Measurements from ENCODE around the gene RELCH.

The RELCH gene

GRCh38 chr18:62175521-62175920 lies 11.5 kb upstream of the RELCH start:
- no peak overlapping the region for H3K27ac ChIP-seq
- TF ChIP-seq CTCF (conservative IDR thresholded peaks at IDR 0.05) (no peak), ZFX (IDR thresholded peaks at IDR 0.05) (no peak)

GRCh38 chr18:62177271-62177670 lies 9.8 kb upstream of the RELCH start:
- TF ChIP-seq CTCF (conservative IDR thresholded peaks at IDR 0.05) (no peak), ZFX (IDR thresholded peaks at IDR 0.05) (no peak)
- H3K27ac ChIP-seq = no peak overlapping the region

GRCh38 chr18:62179213-62179612 lies 7.8 kb upstream of the RELCH start:
- TF ChIP-seq ZFX (IDR thresholded peaks at IDR 0.05) (no peak), CTCF (conservative IDR thresholded peaks at IDR 0.05) (no peak)
- no peak overlapping the region for H3K27ac ChIP-seq

DNA sequence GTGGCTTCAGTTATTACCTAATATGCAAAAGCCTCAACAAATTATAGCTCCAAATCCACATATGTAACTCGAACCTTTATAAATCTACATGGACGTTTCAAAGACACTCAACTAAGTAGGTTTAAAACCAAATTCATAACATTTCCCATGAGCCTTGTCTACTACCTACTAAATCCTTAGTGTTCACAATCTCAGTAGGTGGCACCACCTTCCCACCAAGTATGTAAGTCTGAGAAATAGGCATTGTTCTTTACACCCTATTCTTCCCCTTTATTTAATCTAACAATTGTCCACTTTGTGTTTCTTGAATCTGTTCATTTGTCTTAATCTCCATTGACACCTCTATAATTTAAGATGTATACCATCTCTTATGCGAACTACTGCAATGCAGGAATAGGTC lies 4.8 kb upstream of the RELCH start:
- TF ChIP-seq CTCF (conservative IDR thresholded peaks at IDR 0.05) = no peak
- no peak for TF ChIP-seq ZFX (IDR thresholded peaks at IDR 0.05)
- no peak overlapping the region for H3K27ac ChIP-seq

DNA sequence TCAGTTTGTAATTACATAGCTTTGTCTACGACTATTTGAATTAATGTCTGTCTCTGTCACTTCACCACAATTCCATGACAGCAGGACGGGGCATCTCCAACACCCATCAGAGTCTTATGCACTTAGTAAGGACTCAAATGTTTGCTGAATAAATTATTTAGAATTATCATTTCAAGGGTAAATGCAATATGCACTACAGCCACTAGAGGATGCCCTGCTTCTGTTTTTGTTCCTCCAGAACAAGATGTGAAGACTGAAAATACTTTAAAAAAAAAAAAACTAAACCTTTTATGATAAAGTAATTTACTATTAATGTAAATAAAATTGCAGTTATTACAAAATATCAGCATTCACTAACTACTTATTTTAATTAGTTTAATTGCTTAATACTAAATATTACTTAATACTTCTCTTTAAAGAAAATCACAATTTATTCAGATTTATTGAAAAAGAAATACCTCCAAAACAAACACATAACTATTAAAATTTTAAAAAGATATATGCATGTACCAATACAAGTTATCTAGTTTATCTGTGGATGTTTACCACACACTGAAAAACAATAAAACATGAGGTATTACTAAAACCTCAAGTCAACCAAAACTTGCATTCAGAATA lies 3.4 kb upstream of the RELCH start:
- no peak overlapping the region for H3K27ac ChIP-seq
- TF ChIP-seq ZFX (IDR thresholded peaks at IDR 0.05) (no peak), CTCF (conservative IDR thresholded peaks at IDR 0.05) (peak; percentile 99)

DNA sequence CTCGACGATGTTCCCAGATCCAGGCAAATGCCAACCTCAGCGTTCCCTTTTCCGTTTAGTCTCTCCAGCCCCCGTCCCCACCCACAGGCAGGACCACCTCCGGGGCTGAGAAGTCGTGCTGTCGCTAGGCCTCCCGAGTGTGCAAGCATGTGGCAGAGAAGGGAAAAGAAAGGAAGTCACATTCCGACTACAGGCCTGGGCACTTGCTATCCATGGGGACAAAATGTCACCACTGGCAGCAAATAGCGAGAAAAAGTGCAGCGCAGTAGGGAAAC lies 619 bp upstream of the RELCH start:
- TF ChIP-seq CTCF (conservative IDR thresholded peaks at IDR 0.05) = no peak
- TF ChIP-seq ZFX (IDR thresholded peaks at IDR 0.05) = peak; percentile 48
- H3K27ac ChIP-seq = peak overlapping the region; percentile 95

DNA sequence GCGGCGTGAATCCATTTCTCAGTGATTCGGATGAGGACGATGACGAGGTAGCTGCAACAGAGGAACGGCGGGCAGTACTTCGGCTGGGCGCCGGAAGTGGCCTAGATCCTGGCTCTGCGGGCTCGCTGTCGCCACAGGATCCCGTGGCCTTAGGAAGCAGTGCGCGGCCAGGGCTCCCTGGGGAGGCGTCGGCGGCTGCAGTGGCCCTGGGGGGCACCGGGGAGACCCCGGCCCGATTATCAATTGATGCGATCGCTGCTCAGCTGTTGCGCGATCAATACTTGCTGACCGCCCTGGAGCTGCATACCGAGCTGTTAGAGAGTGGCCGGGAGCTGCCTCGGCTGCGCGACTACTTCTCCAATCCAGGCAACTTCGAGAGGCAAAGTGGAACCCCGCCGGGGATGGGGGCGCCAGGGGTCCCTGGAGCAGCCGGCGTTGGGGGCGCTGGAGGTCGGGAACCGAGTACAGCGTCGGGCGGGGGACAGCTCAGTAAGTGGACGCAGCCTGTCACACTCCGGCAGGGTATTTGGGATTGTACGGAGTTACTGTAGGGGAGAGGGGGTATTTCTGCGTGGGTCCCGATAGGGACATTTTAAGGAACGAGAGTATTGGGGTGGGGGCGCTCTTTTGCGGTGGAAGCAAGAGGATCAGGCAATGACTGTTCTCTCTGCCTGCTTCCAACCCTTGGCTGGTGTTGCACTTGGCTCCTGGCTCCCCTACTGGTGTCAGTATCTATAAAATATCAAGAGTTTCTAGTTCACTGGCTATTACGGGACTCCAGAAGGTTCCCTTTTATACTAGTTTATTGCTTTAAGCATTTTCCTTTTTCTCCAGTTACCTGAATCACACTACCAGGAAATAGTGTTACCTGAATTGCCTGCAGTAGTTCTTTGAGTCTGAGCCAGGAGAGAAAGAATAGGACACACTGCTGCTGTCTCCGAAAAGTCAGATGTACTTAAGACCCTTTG lies 772 bp downstream of the RELCH start:
- peak; percentile 27; the same call in 1 of the 2 replicates for TF ChIP-seq ZFX (IDR thresholded peaks at IDR 0.05)
- TF ChIP-seq CTCF (conservative IDR thresholded peaks at IDR 0.05) = peak; percentile 22
- H3K27ac ChIP-seq = peak overlapping the region; percentile 95

Measured in C4-2B (cell line).